Measurements from ENCODE around the gene REG4.

GRCh38 chr1:119758584-119758983, 52.7 kb downstream of the REG4 start:
- TF ChIP-seq CTCF (IDR thresholded peaks at IDR 0.05; ENCODE audit: insufficient read depth, low read length) (no peak), REST (IDR thresholded peaks at IDR 0.05; ENCODE audit: insufficient replicate concordance, low read depth) (no peak)

Data from HL-60 (cell line).